GM23338 (cell line): ENCODE results near the gene CCDC144A. TPM values are rescaled to one million over a fixed set of nuclear protein-coding genes. Genes with fewer than 3 reads are reported as not detected.
"Not testable (repeated sequence)": the region's sequence is repeated elsewhere in the genome, so short reads cannot be mapped to it uniquely, and the experiment has no call there.

Experiments used
- ATAC-seq: fragments of 200-7000 bp; cut with Tn5 transposase; 3 replicates; pipeline ENCODE4 v1.9.1; 2020
- DNase-seq: peaks from one replicate; pipeline ENCODE4 v3.0.0-alpha.2; 2015; ENCODE audit warnings: low spot score
- H2AFZ ChIP-seq: fragments of 200-600 bp; sonication (generic); 2 replicates; pipeline ENCODE4 v1.8.0; 2016; ENCODE audit warnings: antibody characterized with exemption, mild to moderate bottlenecking, moderate library complexity
- H3F3A ChIP-seq: fragments of 200-600 bp; sonication (generic); replicated peaks from 2 replicates; pipeline ENCODE4 v1.8.0; 2017; ENCODE audit warnings: antibody characterized with exemption, mixed run types, low read depth
- H3K27ac ChIP-seq: fragments of 200-600 bp; sonication (generic); 2 replicates; pipeline ENCODE4 v1.6.1; 2016; ENCODE audit warnings: low read depth
- H3K27me3 ChIP-seq: fragments of 200-600 bp; sonication (generic); 2 replicates; pipeline ENCODE4 v1.8.0; 2016; ENCODE audit warnings: mild to moderate bottlenecking, mixed run types, moderate library complexity; ENCODE audit not compliant: insufficient read depth
- H3K36me3 ChIP-seq: fragments of 200-600 bp; sonication (generic); 2 replicates; pipeline ENCODE4 v1.8.0; 2016; ENCODE audit warnings: mild to moderate bottlenecking; ENCODE audit not compliant: insufficient read depth
- H3K4me1 ChIP-seq: fragments of 200-600 bp; sonication (generic); 2 replicates; pipeline ENCODE4 v1.8.0; 2016; ENCODE audit warnings: mild to moderate bottlenecking, moderate library complexity; ENCODE audit not compliant: insufficient read depth
- H3K4me2 ChIP-seq: fragments of 200-600 bp; sonication (generic); 2 replicates; pipeline ENCODE4 v1.7.1; 2017; ENCODE audit warnings: mixed run types
- H3K4me3 ChIP-seq: fragments of 200-600 bp; sonication (generic); 2 replicates; pipeline ENCODE4 v1.6.1; 2016; ENCODE audit warnings: mixed run types
- H3K79me2 ChIP-seq: fragments of 200-600 bp; sonication (generic); replicated peaks from 2 replicates; pipeline ENCODE4 v1.8.0; 2017; ENCODE audit warnings: mild to moderate bottlenecking; ENCODE audit not compliant: insufficient read depth
- H3K9me2 ChIP-seq: fragments of 200-600 bp; sonication (generic); 2 replicates; pipeline ENCODE4 v1.8.0; 2017; ENCODE audit not compliant: insufficient read depth
- H4K20me1 ChIP-seq: fragments of 200-600 bp; sonication (generic); replicated peaks from 2 replicates; pipeline ENCODE4 v1.8.0; 2017; ENCODE audit warnings: mild to moderate bottlenecking; ENCODE audit not compliant: insufficient read depth
- H3K27ac Mint-ChIP-seq: 2 replicates; pipeline ENCODE4 v1.8.0; 2020; ENCODE audit warnings: inconsistent platforms, mild to moderate bottlenecking, moderate library complexity, mixed read lengths
- H3K27me3 Mint-ChIP-seq: 3 replicates; pipeline ENCODE4 v1.8.0; 2022; ENCODE audit warnings: low read depth, mild to moderate bottlenecking, moderate library complexity, mixed read lengths, inconsistent platforms; ENCODE audit not compliant: insufficient read depth, poor library complexity
- H3K36me3 Mint-ChIP-seq: 3 replicates; pipeline ENCODE4 v1.8.0; 2021; ENCODE audit warnings: low read depth, mild to moderate bottlenecking, inconsistent platforms, moderate library complexity, mixed read lengths
- H3K4me1 Mint-ChIP-seq: 3 replicates; pipeline ENCODE4 v1.8.0; 2020; ENCODE audit warnings: mild to moderate bottlenecking, inconsistent platforms, mixed read lengths
- H3K4me3 Mint-ChIP-seq: 3 replicates; pipeline ENCODE4 v1.8.0; 2021; ENCODE audit warnings: moderate library complexity, mild to moderate bottlenecking, inconsistent platforms, mixed read lengths
- H3K9me3 Mint-ChIP-seq: 3 replicates; pipeline ENCODE4 v1.8.0; 2020; ENCODE audit warnings: moderate library complexity, mild to moderate bottlenecking, inconsistent platforms, mixed read lengths
- polyA plus RNA-seq: library from polyadenylated mRNA; unstranded; fragments of >200 nt; fragmentation: Nextera tagmentation; extraction: Ambion mirVana; gene quantifications from 2 replicates; pipeline ENCODE4 v1.2.1, GENCODE V29; 2016
- total RNA-seq: library from RNA; depleted of rRNA; stranded (reverse); fragments of >200 nt; shearing (Covaris generic); gene quantifications from 2 replicates; pipeline ENCODE4 v1.2.3, GENCODE V29; 2014

Gene CCDC144A
- total and polyA plus RNA-seq, 2 experiments from 2014 or later = 4.2 to 13.9 TPM

DNA sequence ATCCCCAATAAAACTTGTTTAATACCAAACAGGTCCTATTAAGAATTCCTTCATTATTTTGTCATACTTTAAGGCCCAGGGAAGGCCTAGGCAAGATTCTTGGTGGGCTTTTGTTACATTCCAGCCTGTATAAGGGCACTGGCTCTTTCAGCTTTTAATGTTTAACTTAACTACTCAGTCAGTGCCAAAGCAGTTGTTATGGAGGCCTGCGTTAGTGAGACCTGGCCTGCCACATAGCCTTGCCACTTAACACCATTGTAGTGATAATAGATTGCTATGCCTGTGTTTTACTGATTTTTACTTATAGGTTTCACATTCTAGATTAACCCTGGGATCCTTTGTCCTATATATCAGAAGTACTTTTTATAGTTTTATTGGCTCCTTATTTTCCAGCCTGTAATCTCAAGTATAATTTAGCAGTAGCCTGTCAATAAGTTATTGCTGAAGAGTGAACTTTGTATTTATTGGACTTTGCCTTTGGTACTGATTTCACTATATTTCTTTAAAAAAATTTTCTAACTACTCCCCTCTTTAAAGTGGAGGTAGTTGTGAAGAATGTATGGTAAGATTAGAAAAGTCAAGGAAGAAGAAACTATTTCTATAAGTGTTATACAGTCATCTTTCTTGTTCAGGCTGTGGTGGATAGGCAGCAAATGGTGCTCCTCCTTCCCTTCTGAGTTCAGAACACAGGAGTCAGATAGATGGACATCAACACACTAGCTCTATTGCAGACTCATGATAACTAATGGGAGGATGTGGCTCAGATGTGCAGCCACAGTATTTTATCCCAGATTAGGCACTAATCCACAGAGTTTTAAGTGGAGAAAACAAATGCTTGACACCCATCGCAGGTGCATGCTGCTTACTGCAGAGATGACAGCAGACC is 78.5 kb downstream of the CCDC144A start:
- not testable (repeated sequence) for H3K27ac ChIP-seq, DNase-seq, H3K27me3 ChIP-seq, H3K4me3 ChIP-seq, H3K4me1 ChIP-seq, H3K27me3 Mint-ChIP-seq, H3K4me1 Mint-ChIP-seq, H3K9me2 ChIP-seq, ATAC-seq, H3K9me3 Mint-ChIP-seq, H3K27ac Mint-ChIP-seq, H3K36me3 ChIP-seq, H3K36me3 Mint-ChIP-seq, H3F3A ChIP-seq, H3K4me2 ChIP-seq, H3K4me3 Mint-ChIP-seq, H4K20me1 ChIP-seq, H2AFZ ChIP-seq, H3K79me2 ChIP-seq

DNA sequence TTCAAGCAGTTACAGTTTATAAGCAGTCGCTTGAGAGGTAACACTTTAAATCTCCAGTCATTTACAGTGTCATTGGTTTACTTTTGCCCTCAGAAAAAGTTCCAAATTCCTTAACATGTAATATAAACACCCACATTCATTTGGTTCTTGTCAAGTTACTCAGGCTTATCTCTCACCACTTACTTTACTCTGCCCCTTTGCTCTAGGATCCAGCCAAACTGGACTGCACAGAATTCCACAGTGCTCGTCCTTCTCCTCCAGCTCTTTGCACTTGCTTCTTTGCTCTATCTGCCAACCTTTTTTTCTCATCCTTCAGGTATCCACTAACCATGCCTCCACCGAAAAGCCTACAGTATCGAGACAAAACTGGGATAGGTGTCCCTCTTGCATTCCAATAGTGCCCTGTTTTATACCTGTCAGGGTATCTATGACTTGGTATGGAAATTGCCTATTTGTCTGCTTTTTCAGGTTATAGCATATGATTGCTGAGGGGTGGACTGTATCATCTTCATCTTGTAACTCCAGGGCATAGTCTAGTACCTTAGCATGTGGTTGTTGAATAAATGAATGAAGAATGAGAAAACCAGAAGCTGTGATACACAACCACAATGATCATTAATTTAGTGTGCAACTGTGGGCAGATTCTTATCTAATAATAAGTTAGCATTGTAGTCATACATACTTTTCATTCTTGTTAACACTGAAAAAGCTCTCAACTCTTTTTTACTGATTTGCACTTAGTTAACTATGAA is 82.5 kb downstream of the CCDC144A start:
- not testable (repeated sequence) for H3K9me3 Mint-ChIP-seq, H3K79me2 ChIP-seq, H2AFZ ChIP-seq, H3K27me3 ChIP-seq, H3K36me3 ChIP-seq, H3K4me1 Mint-ChIP-seq, DNase-seq, H3K4me3 ChIP-seq, H3K27ac ChIP-seq, H3K27ac Mint-ChIP-seq, H3K4me3 Mint-ChIP-seq, H3K9me2 ChIP-seq, ATAC-seq, H3F3A ChIP-seq, H3K36me3 Mint-ChIP-seq, H4K20me1 ChIP-seq, H3K27me3 Mint-ChIP-seq, H3K4me1 ChIP-seq, H3K4me2 ChIP-seq

DNA sequence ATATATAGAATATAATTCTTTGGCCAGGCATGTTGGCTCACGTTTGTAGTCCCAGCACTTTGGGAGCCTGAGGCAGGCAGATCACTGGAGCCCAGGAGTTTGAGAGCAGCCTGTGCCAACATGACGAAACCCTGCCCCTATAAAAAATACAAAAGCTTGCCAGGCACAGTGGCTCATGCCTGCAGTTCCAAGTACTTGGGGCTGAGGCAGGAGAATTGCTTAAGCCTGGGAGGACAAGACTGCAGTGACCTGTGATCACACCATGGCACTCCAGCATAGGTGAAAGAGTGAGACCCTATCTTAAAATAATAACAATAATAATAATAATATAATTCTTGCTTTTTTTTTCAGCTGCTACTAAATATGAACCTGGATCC is 83.1 kb downstream of the CCDC144A start:
- not testable (repeated sequence) for H3K4me3 ChIP-seq, H3K27me3 ChIP-seq, H2AFZ ChIP-seq, ATAC-seq, H3K27me3 Mint-ChIP-seq, H3K4me1 ChIP-seq, H3K4me2 ChIP-seq, H3K4me3 Mint-ChIP-seq, H3K27ac ChIP-seq, H3K79me2 ChIP-seq, H3K36me3 ChIP-seq, DNase-seq, H3K36me3 Mint-ChIP-seq, H3K27ac Mint-ChIP-seq, H3K9me2 ChIP-seq, H3K9me3 Mint-ChIP-seq, H3F3A ChIP-seq, H3K4me1 Mint-ChIP-seq, H4K20me1 ChIP-seq

DNA sequence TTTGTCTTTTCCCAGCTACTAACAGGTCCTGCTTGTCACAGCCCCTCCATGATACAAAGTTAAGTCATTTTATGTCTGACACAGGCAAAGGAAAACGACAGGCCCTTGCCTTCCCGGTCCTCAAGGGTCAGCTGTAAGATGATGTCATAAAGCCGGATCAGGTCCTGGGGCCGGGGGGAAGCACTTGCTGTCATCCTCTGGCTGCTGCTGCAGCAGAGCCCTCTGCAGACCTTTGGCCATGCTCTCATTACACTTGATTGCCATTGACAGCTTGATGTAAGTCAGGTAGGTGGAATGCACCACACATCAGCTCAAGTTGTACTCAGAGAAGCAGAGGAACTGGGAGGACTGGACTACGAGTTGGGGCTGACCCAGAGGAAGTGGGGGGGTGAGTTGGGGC is 97.8 kb downstream of the CCDC144A start:
- DNase-seq, H3K4me1 ChIP-seq, H3K9me2 ChIP-seq, H3K27ac ChIP-seq, H3K36me3 Mint-ChIP-seq, H3K4me3 ChIP-seq, H3K79me2 ChIP-seq, H3K27ac Mint-ChIP-seq, H4K20me1 ChIP-seq, H2AFZ ChIP-seq, H3K36me3 ChIP-seq, H3F3A ChIP-seq, H3K4me1 Mint-ChIP-seq, H3K4me2 ChIP-seq, H3K4me3 Mint-ChIP-seq, H3K9me3 Mint-ChIP-seq, H3K27me3 Mint-ChIP-seq, ATAC-seq, H3K27me3 ChIP-seq: not testable (repeated sequence)

DNA sequence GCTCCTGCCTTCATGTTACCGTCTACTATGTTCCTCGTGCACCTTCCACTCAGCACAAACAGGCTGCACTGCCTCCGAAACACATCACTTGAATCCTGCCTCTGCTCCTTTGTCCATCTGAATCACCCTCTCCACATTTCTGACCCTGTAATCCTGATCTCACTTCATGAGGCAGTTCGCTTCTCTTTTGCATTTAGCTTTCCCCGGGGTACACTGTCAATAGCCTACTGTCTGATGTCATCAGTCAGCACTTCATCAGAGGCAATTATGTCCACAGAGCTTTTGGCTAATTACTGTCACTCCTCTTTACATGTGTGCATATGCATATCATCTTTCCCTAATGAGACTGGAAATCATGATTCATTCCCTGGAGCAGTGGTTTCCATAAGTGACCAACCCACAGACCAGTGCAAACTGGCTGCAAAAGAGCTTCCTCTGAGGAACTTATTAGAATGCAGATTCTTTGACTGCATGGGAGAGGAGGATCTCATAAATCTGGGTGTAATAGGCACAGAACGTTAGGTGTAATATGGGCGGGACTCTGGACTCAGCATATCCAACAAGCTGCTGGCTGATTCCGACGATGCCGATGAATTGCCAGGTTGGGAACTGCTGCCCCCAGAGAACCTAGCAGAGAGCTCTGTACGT is 99.0 kb downstream of the CCDC144A start:
- ATAC-seq, H2AFZ ChIP-seq, H3K27ac ChIP-seq, H3K79me2 ChIP-seq, DNase-seq, H3K27ac Mint-ChIP-seq, H3K27me3 Mint-ChIP-seq, H3K4me1 Mint-ChIP-seq, H3K36me3 Mint-ChIP-seq, H4K20me1 ChIP-seq, H3K4me3 Mint-ChIP-seq, H3K27me3 ChIP-seq, H3K9me2 ChIP-seq, H3K4me3 ChIP-seq, H3K4me2 ChIP-seq, H3K9me3 Mint-ChIP-seq, H3K36me3 ChIP-seq, H3K4me1 ChIP-seq, H3F3A ChIP-seq: not testable (repeated sequence)

DNA sequence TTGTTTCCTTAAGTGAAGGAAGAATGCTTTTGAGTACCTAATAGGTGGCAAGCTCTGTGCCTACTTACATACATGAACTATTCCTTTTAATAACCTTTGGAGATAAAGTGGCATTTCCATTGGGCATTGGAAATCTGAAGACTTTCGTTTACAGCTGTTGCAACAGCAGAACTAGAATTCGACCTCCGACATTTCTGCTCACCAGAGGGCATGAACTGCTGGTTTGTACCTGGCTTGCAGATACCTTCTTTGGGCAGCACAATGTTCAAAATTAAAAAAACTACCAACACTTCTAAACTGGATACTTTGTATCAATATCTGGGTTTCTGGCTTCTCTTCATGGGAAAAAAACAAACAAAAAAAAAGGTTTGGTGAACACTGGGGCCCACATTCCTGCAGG is 99.6 kb downstream of the CCDC144A start:
- not testable (repeated sequence) for DNase-seq, H3K27ac Mint-ChIP-seq, H3K4me1 Mint-ChIP-seq, H3K4me1 ChIP-seq, H3F3A ChIP-seq, H3K9me2 ChIP-seq, H3K4me3 Mint-ChIP-seq, H3K79me2 ChIP-seq, H3K4me3 ChIP-seq, H3K27me3 Mint-ChIP-seq, ATAC-seq, H2AFZ ChIP-seq, H3K27me3 ChIP-seq, H3K27ac ChIP-seq, H3K36me3 ChIP-seq, H3K4me2 ChIP-seq, H4K20me1 ChIP-seq, H3K36me3 Mint-ChIP-seq, H3K9me3 Mint-ChIP-seq
